ENCODE data around the gene DNAH12. TPM values are rescaled to one million over a fixed set of nuclear protein-coding genes. Genes with fewer than 3 reads are reported as not detected.

Gene DNAH12
- total and polyA plus RNA-seq, 9 of the 15 experiments (the other 6 are each of a cell fraction or from before 2014, with no cell fraction given) = 0.01 to 0.04 (median 0.01) TPM; not detected in 5

- TF ChIP-seq REST (IDR thresholded peaks at IDR 0.05; ENCODE audit: borderline replicate concordance) = peak; percentile 77; the same call in 1 of the 2 replicates
- TF ChIP-seq REST (CRISPR knock-in tag; IDR thresholded peaks at IDR 0.05; ENCODE audit: low read depth) = no peak
- no peak for TF ChIP-seq TBL1XR1 (IDR thresholded peaks at IDR 0.05; ENCODE audit: low read length in 2 of 2)
- TF ChIP-seq ILF3 (IDR thresholded peaks at IDR 0.05; ENCODE audit: borderline replicate concordance) = no peak
- peak; percentile 23; the same call in 1 of the 2 replicates for TF ChIP-seq DEAF1 (CRISPR knock-in tag; IDR thresholded peaks at IDR 0.05)
- no peak for TF ChIP-seq HMGXB4 (CRISPR knock-in tag; IDR thresholded peaks at IDR 0.05)
- no peak for TF ChIP-seq E2F4 (CRISPR knock-in tag; IDR thresholded peaks at IDR 0.05; ENCODE audit: low read depth)
Measured at GRCh38 chr3:57397175-57398026, 146.7 kb downstream of the DNAH12 start (continued).
